H1 (cell line): ENCODE measurements around the gene CNOT6L. TPM values are rescaled to one million over a fixed set of nuclear protein-coding genes. Genes with fewer than 3 reads are reported as not detected.

Experiments
- CTCF ChIA-PET: fragments of 300-600 bp; sonication (Branson Sonifier 250); formaldehyde crosslinking; loops from one replicate; lab custom pipeline; 2021; ENCODE audit not compliant: partially characterized antibody; lab: Charles Lee
- POLR2A ChIA-PET: fragments of 300-600 bp; sonication (Branson Sonifier 250); formaldehyde crosslinking; loops from one replicate; lab custom pipeline; 2021; ENCODE audit warnings: inconsistent platforms; ENCODE audit not compliant: partially characterized antibody; lab: Charles Lee
- DNase-seq, 2 experiments: peaks; one replicate each; pipeline versions ENCODE4 v3.0.0 to v3.0.0-alpha.2; 2010 to 2022; ENCODE audit warnings: low spot score in 2 of 2, low read depth in 1 of 2, mixed read lengths in 1 of 2
- FAIRE-seq: peaks from 2 replicates; lab custom pipeline; 2011; peaks lifted over from hg19 to GRCh38; lab: Jason Lieb, UNC
- H2AFZ ChIP-seq: 2 replicates; pipeline ENCODE4 v1.8.1; 2012; ENCODE audit warnings: low read length, inconsistent platforms
- H2AK5ac ChIP-seq: 2 replicates; pipeline ENCODE4 v1.6.1; 2013; ENCODE audit warnings: low read depth, low read length
- H2BK120ac ChIP-seq: replicated peaks from 2 replicates; pipeline ENCODE3; 2013; ENCODE audit warnings: low read depth, low read length, inconsistent platforms
- H2BK12ac ChIP-seq: 2 replicates; pipeline ENCODE4 v1.6.1; 2013; ENCODE audit warnings: low read depth, low read length
- H2BK15ac ChIP-seq: 2 replicates; pipeline ENCODE4 v1.6.1; 2013; ENCODE audit warnings: low read length
- H2BK20ac ChIP-seq: 2 replicates; pipeline ENCODE4 v1.6.1; 2013; ENCODE audit warnings: low read length
- H2BK5ac ChIP-seq: 2 replicates; pipeline ENCODE4 v1.6.1; 2013; ENCODE audit warnings: low read depth, low read length
- H3K14ac ChIP-seq: 2 replicates; pipeline ENCODE4 v1.6.1; 2013; ENCODE audit warnings: inconsistent platforms; ENCODE audit not compliant: insufficient read length
- H3K18ac ChIP-seq: 2 replicates; pipeline ENCODE4 v1.6.1; 2013; ENCODE audit warnings: low read length; ENCODE audit errors: extremely low read depth
- H3K23ac ChIP-seq: 2 replicates; pipeline ENCODE4 v1.6.1; 2013; ENCODE audit warnings: inconsistent platforms; ENCODE audit not compliant: insufficient read length
- H3K23me2 ChIP-seq: 2 replicates; pipeline ENCODE4 v1.6.1; 2013; ENCODE audit warnings: low read depth, low read length
- H3K27ac ChIP-seq: 2 replicates; pipeline ENCODE4 v1.6.1; 2011; ENCODE audit warnings: low read depth, low read length, inconsistent platforms
- H3K27me3 ChIP-seq, 4 experiments: replicated peaks in 1 of 4; 1 replicate in 1 of 4; 2 replicates in 3 of 4; pipeline versions ENCODE4 v1.6.1 to v1.8.1; 2011 to 2013; ENCODE audit warnings: low read length in 3 of 4, mild to moderate bottlenecking in 3 of 4, inconsistent platforms in 2 of 4, mixed read lengths in 2 of 4, moderate library complexity in 1 of 4; ENCODE audit not compliant: control insufficient read depth in 3 of 4, insufficient read depth in 3 of 4; ENCODE audit errors: extremely low read depth in 1 of 4
- H3K36me3 ChIP-seq, 4 experiments: 2 replicates each; pipeline versions ENCODE4 v1.6.1 to v1.8.1; 2011 to 2013; ENCODE audit warnings: mild to moderate bottlenecking in 4 of 4, low read length in 3 of 4, moderate library complexity in 2 of 4, control low read depth in 1 of 4, inconsistent platforms in 1 of 4; ENCODE audit not compliant: insufficient read depth in 4 of 4, control insufficient read depth in 2 of 4
- H3K4ac ChIP-seq: replicated peaks from 2 replicates; pipeline ENCODE3; 2013; ENCODE audit warnings: low read length, low read depth, mixed read lengths, inconsistent platforms; ENCODE audit not compliant: insufficient read length
- H3K4me1 ChIP-seq, 4 experiments: replicated peaks in 1 of 4; 1 replicate in 1 of 4; 2 replicates in 3 of 4; pipeline versions ENCODE4 v1.6.1 to v1.8.1; 2011 to 2013; ENCODE audit warnings: low read length in 3 of 4, inconsistent platforms in 2 of 4, mixed read lengths in 1 of 4; ENCODE audit not compliant: insufficient read depth in 4 of 4, control insufficient read depth in 3 of 4
- H3K4me2 ChIP-seq, 2 experiments: 2 replicates each; pipeline versions ENCODE4 v1.6.1 to v1.8.1; 2011 to 2013; ENCODE audit warnings: low read depth in 2 of 2, low read length in 2 of 2, control low read depth in 1 of 2, inconsistent platforms in 1 of 2, mild to moderate bottlenecking in 1 of 2; ENCODE audit not compliant: insufficient read depth in 1 of 2
- H3K4me3 ChIP-seq, 4 experiments: fragments of 200-600, 300-600 bp in 1 of 4; sonication (generic), shearing (Covaris generic), sonication (Bioruptor Twin) in 1 of 4; 2 replicates each; pipeline versions ENCODE4 v1.5.1 to v1.8.1; 2011 to 2016; ENCODE audit warnings: low read length in 4 of 4, low read depth in 3 of 4, control low read depth in 2 of 4, inconsistent platforms in 2 of 4, mild to moderate bottlenecking in 2 of 4, mixed read lengths in 1 of 4, moderate library complexity in 1 of 4; ENCODE audit not compliant: insufficient read depth in 2 of 4; ENCODE audit errors: extremely low read depth in 1 of 4
- H3K56ac ChIP-seq: replicated peaks from 2 replicates; pipeline ENCODE3; 2013; ENCODE audit warnings: low read depth, mild to moderate bottlenecking, mixed read lengths, low read length, inconsistent platforms; ENCODE audit not compliant: insufficient read length
- H3K79me1 ChIP-seq: 2 replicates; pipeline ENCODE4 v1.6.1; 2013; ENCODE audit warnings: low read depth, low read length, control low read depth
- H3K79me2 ChIP-seq, 2 experiments: 2 replicates each; pipeline versions ENCODE4 v1.6.1 to v1.8.1; 2012 to 2013; ENCODE audit warnings: low read length in 2 of 2, mild to moderate bottlenecking in 2 of 2, inconsistent platforms in 1 of 2; ENCODE audit not compliant: insufficient read depth in 2 of 2, control insufficient read depth in 1 of 2
- H3K9ac ChIP-seq, 4 experiments: replicated peaks in 1 of 4; 1 replicate in 1 of 4; 2 replicates in 3 of 4; pipeline versions ENCODE4 v1.6.1 to v1.8.1; 2011 to 2013; ENCODE audit warnings: low read depth in 3 of 4, low read length in 3 of 4, control low read depth in 2 of 4, mild to moderate bottlenecking in 2 of 4, moderate library complexity in 2 of 4, inconsistent platforms in 1 of 4; ENCODE audit errors: extremely low read depth in 1 of 4
- H3K9me3 ChIP-seq, 2 experiments: 2 replicates each; pipeline versions ENCODE4 v1.6.1 to v1.8.1; 2012 to 2013; ENCODE audit warnings: mild to moderate bottlenecking in 2 of 2, moderate library complexity in 2 of 2, control low read depth in 1 of 2, inconsistent platforms in 1 of 2, low read depth in 1 of 2, low read length in 1 of 2, mixed read lengths in 1 of 2; ENCODE audit not compliant: insufficient read depth in 2 of 2
- H4K20me1 ChIP-seq, 2 experiments: replicated peaks in 1 of 2; 2 replicates each; pipeline versions ENCODE3 to v1.8.1; 2011 to 2013; ENCODE audit warnings: inconsistent platforms in 2 of 2, low read length in 2 of 2, mild to moderate bottlenecking in 1 of 2; ENCODE audit not compliant: insufficient read depth in 2 of 2, control insufficient read depth in 1 of 2
- H4K5ac ChIP-seq: 2 replicates; pipeline ENCODE4 v1.6.1; 2013; ENCODE audit warnings: low read length, low read depth, mixed read lengths, inconsistent platforms; ENCODE audit not compliant: insufficient read length
- H4K8ac ChIP-seq: 2 replicates; pipeline ENCODE4 v1.8.0; 2013; ENCODE audit warnings: mild to moderate bottlenecking, moderate library complexity, low read length, inconsistent platforms; ENCODE audit not compliant: insufficient read depth; ENCODE audit errors: extremely low read depth
- H4K91ac ChIP-seq: replicated peaks from 2 replicates; pipeline ENCODE3; 2013; ENCODE audit warnings: low read length, mixed read lengths, inconsistent platforms; ENCODE audit not compliant: insufficient read length
- CBX5 ChIP-seq: fragments of 300-800, 300-1000 bp; sonication (generic); IDR thresholded peaks from 2 replicates; pipeline ENCODE4 v1.7.1; 2016; ENCODE audit warnings: antibody characterized with exemption, low read length, low read depth
- CREB1 ChIP-seq: IDR thresholded peaks from 2 replicates; pipeline ENCODE4 v1.6.1; 2012; ENCODE audit warnings: inconsistent platforms
- CTBP2 ChIP-seq: IDR thresholded peaks from 2 replicates; pipeline ENCODE4 v1.7.0; 2011; ENCODE audit warnings: borderline replicate concordance, mild to moderate bottlenecking, moderate library complexity, mixed read lengths, low read length; ENCODE audit not compliant: insufficient read depth, insufficient read length
- EGR1 ChIP-seq: IDR thresholded peaks from 2 replicates; pipeline ENCODE4 v1.6.1; 2011; ENCODE audit warnings: low read depth, low read length, borderline replicate concordance
- FOSL1 ChIP-seq: IDR thresholded peaks from 2 replicates; pipeline ENCODE4 v1.6.1; 2011; ENCODE audit warnings: mild to moderate bottlenecking, low read depth, low read length, moderate library complexity; ENCODE audit not compliant: insufficient read depth
- NANOG ChIP-seq: IDR thresholded peaks from 2 replicates; pipeline ENCODE4 v1.6.1; 2011; ENCODE audit warnings: low read length, low read depth, mild to moderate bottlenecking, inconsistent platforms; ENCODE audit not compliant: insufficient read depth, poor library complexity, severe bottlenecking
- SAP30 ChIP-seq: fragments of 300-600 bp; sonication (generic); IDR thresholded peaks from 2 replicates; pipeline ENCODE4 v1.7.1; 2012; ENCODE audit warnings: low read length, moderate library complexity, mild to moderate bottlenecking, inconsistent platforms; ENCODE audit not compliant: insufficient read depth, insufficient replicate concordance
- WGBS, 2 experiments: shearing (Covaris generic) in 1 of 2; methylation state at CpG; one replicate each; pipeline versions ENCODE4 v1.1.6 to v1.1.7; 2013 to 2015; ENCODE audit warnings: low lambda C conversion rate in 2 of 2, mixed read lengths in 2 of 2, inconsistent platforms in 1 of 2, low coverage in 1 of 2, missing lambda C conversion rate in 1 of 2; ENCODE audit not compliant: insufficient replicate concordance in 2 of 2, insufficient coverage in 1 of 2, insufficient read length in 1 of 2; ENCODE audit errors: extremely low coverage in 1 of 2, missing lambda C conversion rate in 1 of 2; 5-methylcytosine and 5-hydroxymethylcytosine counted together
- polyA plus RNA-seq, 7 experiments: library from polyadenylated mRNA; depleted of rRNA in 3 of 7; stranded (reverse) in 5 of 7; unstranded in 2 of 7; fragments of >200 nt in 5 of 7; fragments of 200-250 nt in 2 of 7; gene quantifications; 1 replicate in 5 of 7; 2 replicates in 1 of 7; 4 replicates in 1 of 7; pipeline versions ENCODE4 v1.2.1 to v1.2.3, GENCODE V29; 2011 to 2013; ENCODE audit warnings: missing spikeins in 2 of 7, mixed read lengths in 2 of 7
- total RNA-seq: library from RNA; stranded (reverse); fragmentation: NEBNext Ultra II Directional; extraction: Animal tissue kit (Norgen Biotek cat#: 25700); gene quantifications from 2 replicates; pipeline ENCODE4 v1.2.1, GENCODE V29; 2021

CNOT6L gene
- total and polyA plus RNA-seq, 2 of the 8 experiments (the other 6 are each of a cell fraction or from before 2014, with no cell fraction given) = 2.0 to 22.4 TPM

DNA sequence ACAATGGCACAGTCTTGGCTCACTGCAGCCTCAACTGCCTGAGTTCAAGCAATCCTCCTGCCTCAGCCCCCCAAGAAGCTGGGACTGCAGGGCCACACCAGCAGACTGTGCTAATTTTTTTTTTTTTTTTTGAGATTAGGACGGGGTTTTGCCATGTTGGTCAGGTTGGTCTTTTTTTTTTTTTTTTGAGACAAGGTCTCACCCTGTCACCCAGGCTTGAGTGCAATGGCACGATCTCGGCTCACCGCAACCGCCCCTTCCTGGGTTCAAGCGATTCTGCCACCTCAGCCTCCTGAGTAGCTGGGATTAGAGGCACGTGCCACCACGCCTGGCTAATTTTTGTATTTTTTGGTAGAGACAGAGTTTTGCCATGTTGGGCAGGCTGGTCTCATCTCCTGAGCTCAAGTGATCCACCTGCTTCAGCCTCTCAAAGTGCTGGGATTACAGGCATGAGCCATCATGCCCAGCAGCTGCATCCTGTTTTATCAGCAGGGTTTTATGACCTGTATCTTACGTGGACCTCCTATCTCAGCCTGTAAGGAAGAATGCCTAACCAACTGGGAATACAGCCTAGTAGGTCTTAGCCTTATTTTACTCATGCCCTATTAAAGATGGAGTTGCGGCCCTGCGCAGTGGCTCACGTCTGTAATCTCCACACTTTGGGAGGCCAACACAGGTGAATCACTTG is 30.3 kb upstream of the CNOT6L start:
- CTCF ChIA-PET = interaction anchor here (1.4 kb wide), 1 partner anchor 32 kb away, joined by 4 read pairs; no protein-coding TSS in a partner anchor
- Histone ChIP-seq H2BK20ac (no peak overlapping the region), H4K5ac (no peak overlapping the region), H2BK120ac (no peak overlapping the region), H3K27me3 (no peaks in the 10 kb centered on the region), H3K9ac (no peak overlapping the region), H3K14ac (no peak overlapping the region), H4K91ac (no peak overlapping the region), H3K23me2 (no peaks in the 10 kb centered on the region; the same call in 1 of the 2 replicates), H4K20me1 (no peaks in the 10 kb centered on the region), H3K18ac (no peak overlapping the region), H3K27ac (no peak overlapping the region), H3K4me1 (0 out of 7 replicates have a peak, but pooled peaks cover 0 to 3% (median 0%) of the 10 kb centered on the region in 4 experiments), H2BK12ac (no peak overlapping the region), H2AFZ (no peak overlapping the region), H3K23ac (no peak overlapping the region), H3K36me3 (no peaks in the 10 kb centered on the region), H3K56ac (no peak overlapping the region), H2BK15ac (no peak overlapping the region), H2AK5ac (no peak overlapping the region), H3K9me3 (no peaks in the 10 kb centered on the region), H3K4ac (no peak overlapping the region), H3K79me1 (no peaks in the 10 kb centered on the region), H3K4me3 (no peak overlapping the region), H4K8ac (no peak overlapping the region), H3K79me2 (no peaks in the 10 kb centered on the region), H3K4me2 (no peak overlapping the region), H2BK5ac (no peak overlapping the region)
- POLR2A ChIA-PET = interaction anchor here (7.0 kb wide), 1 partner anchor 13 kb away, joined by 41 read pairs; the partner anchor contains the start of gene MRPL1
- DNase-seq = no peak
- 95% methylated on average over 10 of the region's 12 CpGs; no CpG with 5 or more reads in 1 of the 2 experiments for WGBS, 2 experiments
- TF ChIP-seq CREB1 (no peak), EGR1 (no peak), CBX5 (no peak), CTBP2 (no peak), NANOG (no peak), FOSL1 (no peak), SAP30 (no peak)
- no peak for FAIRE-seq
